ENCODE measurements around the gene DYSF.

The DYSF gene

GRCh38 chr2:71530211-71530610 is 76.8 kb downstream of the DYSF start:
- no peak for DNase-seq (ENCODE audit: low read depth in 2 of 2)

- no peak for DNase-seq (ENCODE audit: low read depth in 2 of 2)
Measured at GRCh38 chr2:71530641-71531332, 77.4 kb downstream of the DYSF start.

- DNase-seq (ENCODE audit: low read depth in 2 of 2): no peak
Measured at GRCh38 chr2:71531522-71532047, 78.2 kb downstream of the DYSF start.

GRCh38 chr2:71532327-71532726 is 79.0 kb downstream of the DYSF start:
- no peak for DNase-seq (ENCODE audit: low read depth in 2 of 2)

GRCh38 chr2:71534201-71534600 is 80.8 kb downstream of the DYSF start:
- DNase-seq (ENCODE audit: low read depth in 2 of 2): no peak

- DNase-seq (ENCODE audit: low read depth in 2 of 2): no peak
Measured at GRCh38 chr2:71534826-71535225, 81.5 kb downstream of the DYSF start.

GRCh38 chr2:71535526-71535925 is 82.2 kb downstream of the DYSF start:
- no peak for DNase-seq (ENCODE audit: low read depth in 2 of 2)

- DNase-seq (ENCODE audit: low read depth in 2 of 2): no peak
Measured at GRCh38 chr2:71536226-71536671, 82.9 kb downstream of the DYSF start.

- DNase-seq (ENCODE audit: low read depth in 2 of 2): no peak
Measured at GRCh38 chr2:71538241-71538640, 84.9 kb downstream of the DYSF start.

- no peak for DNase-seq (ENCODE audit: low read depth in 2 of 2)
Measured at GRCh38 chr2:71538656-71539265, 85.4 kb downstream of the DYSF start.

GRCh38 chr2:71540818-71541217 is 87.5 kb downstream of the DYSF start:
- DNase-seq (ENCODE audit: low read depth in 2 of 2): no peak

GRCh38 chr2:71544919-71545571 is 91.7 kb downstream of the DYSF start:
- DNase-seq (ENCODE audit: low read depth in 2 of 2): no peak

GRCh38 chr2:71545572-71546274 is 92.4 kb downstream of the DYSF start:
- peak; percentile 10 to 15 for DNase-seq (ENCODE audit: low read depth in 2 of 2)

- no peak for DNase-seq (ENCODE audit: low read depth in 2 of 2)
Measured at GRCh38 chr2:71546275-71546638, 92.9 kb downstream of the DYSF start.

GRCh38 chr2:71546777-71547281 is 93.5 kb downstream of the DYSF start:
- no peak for DNase-seq (ENCODE audit: low read depth in 2 of 2)

GRCh38 chr2:71547616-71548285 is 94.4 kb downstream of the DYSF start:
- no peak for DNase-seq (ENCODE audit: low read depth in 2 of 2)

- DNase-seq (ENCODE audit: low read depth in 2 of 2): peak; percentile 53 to 69
Measured at GRCh38 chr2:71548646-71549425, 95.5 kb downstream of the DYSF start.

- no peak for DNase-seq (ENCODE audit: low read depth in 2 of 2)
Measured at GRCh38 chr2:71550801-71551630, 97.7 kb downstream of the DYSF start.

GRCh38 chr2:71551631-71551915 is 98.2 kb downstream of the DYSF start:
- DNase-seq (ENCODE audit: low read depth in 2 of 2): no peak

GRCh38 chr2:71552356-71552755 is 99.0 kb downstream of the DYSF start:
- no peak for DNase-seq (ENCODE audit: low read depth in 2 of 2)

All from stimulated activated CD4-positive, alpha-beta T cell treated with anti-CD3 and anti-CD28 coated beads, Interleukin-4, amount 100 ng/mL, for 48 hours (primary cell).